Chondrocyte (in vitro differentiated cells): ENCODE data around the gene THAP3. TPM values are rescaled to one million over a fixed set of nuclear protein-coding genes. Genes with fewer than 3 reads are reported as not detected.

Experiments used
- DNase-seq: peaks from one replicate; pipeline ENCODE4 v3.0.0; 2021; ENCODE audit warnings: mixed read lengths, low spot score
- H3K27ac Mint-ChIP-seq: one replicate; pipeline ENCODE4 v1.8.0; 2021; ENCODE audit warnings: mild to moderate bottlenecking, moderate library complexity, mixed read lengths; ENCODE audit not compliant: unreplicated experiment
- H3K27me3 Mint-ChIP-seq: 2 replicates; pipeline ENCODE4 v1.8.0; 2021; ENCODE audit warnings: low read depth, mixed read lengths
- H3K36me3 Mint-ChIP-seq: 2 replicates; pipeline ENCODE4 v1.8.0; 2021; ENCODE audit warnings: low read depth, mixed read lengths
- H3K4me1 Mint-ChIP-seq: 2 replicates; pipeline ENCODE4 v1.8.0; 2021; ENCODE audit warnings: low read depth, mild to moderate bottlenecking, mixed read lengths
- H3K4me3 Mint-ChIP-seq: one replicate; pipeline ENCODE4 v1.8.0; 2021; ENCODE audit warnings: mild to moderate bottlenecking, moderate library complexity, mixed read lengths; ENCODE audit not compliant: unreplicated experiment
- H3K9me3 Mint-ChIP-seq: 2 replicates; pipeline ENCODE4 v1.8.0; 2021; ENCODE audit warnings: low read depth, mixed read lengths
- CTCF ChIP-seq: fragments of 200-600 bp; sonication (generic); IDR thresholded peaks from 2 replicates; pipeline ENCODE4 v1.5.0; 2021; ENCODE audit warnings: antibody characterized with exemption, mild to moderate bottlenecking, moderate library complexity
- total RNA-seq: library from RNA; stranded (reverse); gene quantifications from 3 replicates; pipeline ENCODE4 v1.2.1, GENCODE V29; 2021

The THAP3 gene
- total RNA-seq, 1 donor from 2014 or later = 12.9 TPM

- no peak overlapping the region for H3K4me3 Mint-ChIP-seq
- peaks cover 8% of the 10 kb centered on the region for H3K4me1 Mint-ChIP-seq
- no peaks in the 10 kb centered on the region for H3K9me3 Mint-ChIP-seq
- no peak for TF ChIP-seq CTCF
- no peak overlapping the region for H3K27ac Mint-ChIP-seq
- DNase-seq = no peak
- peaks cover 21% of the 10 kb centered on the region for H3K36me3 Mint-ChIP-seq
- H3K27me3 Mint-ChIP-seq = no peaks in the 10 kb centered on the region
Measured at GRCh38 chr1:6592441-6592840, 32.2 kb upstream of the THAP3 start.

- Mint-ChIP-seq H3K36me3 (peaks cover 21% of the 10 kb centered on the region), H3K9me3 (no peaks in the 10 kb centered on the region), H3K27ac (no peak overlapping the region), H3K27me3 (no peaks in the 10 kb centered on the region), H3K4me1 (peaks cover 8% of the 10 kb centered on the region), H3K4me3 (no peak overlapping the region)
- no peak for TF ChIP-seq CTCF
- DNase-seq = no peak
Measured at GRCh38 chr1:6592865-6593593, 31.6 kb upstream of the THAP3 start.

GRCh38 chr1:6593810-6594209 is 30.9 kb upstream of the THAP3 start:
- Mint-ChIP-seq H3K4me3 (no peak overlapping the region), H3K4me1 (peaks cover 9% of the 10 kb centered on the region), H3K27ac (no peak overlapping the region), H3K27me3 (no peaks in the 10 kb centered on the region), H3K9me3 (no peaks in the 10 kb centered on the region), H3K36me3 (peaks cover 21% of the 10 kb centered on the region)
- DNase-seq = no peak
- no peak for TF ChIP-seq CTCF

- DNase-seq = no peak
- Mint-ChIP-seq H3K4me1 (peaks cover 22% of the 10 kb centered on the region), H3K9me3 (no peaks in the 10 kb centered on the region), H3K27me3 (no peaks in the 10 kb centered on the region), H3K36me3 (peaks cover 21% of the 10 kb centered on the region), H3K27ac (no peak overlapping the region), H3K4me3 (no peak overlapping the region)
- no peak for TF ChIP-seq CTCF
Measured at GRCh38 chr1:6594977-6595740, 29.5 kb upstream of the THAP3 start.

GRCh38 chr1:6596351-6596750 is 28.3 kb upstream of the THAP3 start:
- H3K4me3 Mint-ChIP-seq = no peak overlapping the region
- no peak for DNase-seq
- H3K27ac Mint-ChIP-seq = no peak overlapping the region
- H3K36me3 Mint-ChIP-seq = peaks cover 18% of the 10 kb centered on the region
- TF ChIP-seq CTCF = no peak
- no peaks in the 10 kb centered on the region for H3K27me3 Mint-ChIP-seq
- peaks cover 27% of the 10 kb centered on the region for H3K4me1 Mint-ChIP-seq
- H3K9me3 Mint-ChIP-seq = no peaks in the 10 kb centered on the region
